Heart left ventricle (tissue), 16 donors: ENCODE data around the gene LRIG1. TPM values are rescaled to one million over a fixed set of nuclear protein-coding genes. Genes with fewer than 3 reads are reported as not detected.
A peak's percentile ranks its signal among the peaks of the same experiment; 100 is the strongest.

Experiments
- ATAC-seq, 4 donors: fragments of 200-7000 bp; cut with Tn5 transposase; one replicate each; pipeline ENCODE4 v1.9.1; 2020 to 2022; ENCODE audit warnings: moderate library complexity in 4 of 4, mild to moderate bottlenecking in 3 of 4, moderate number of reproducible peaks in 1 of 4
- DNase-seq, 5 donors: peaks; one replicate each; pipeline ENCODE4 v3.0.0-alpha.2; 2020
- H3K27ac ChIP-seq, 12 donors: fragments of 200-600 bp; sonication (generic) in 4 of 12; one replicate each; pipeline versions ENCODE4 v1.5.0 to v1.8.0; 2016 to 2022; ENCODE audit warnings: mild to moderate bottlenecking in 2 of 12
- H3K27me3 ChIP-seq, 9 donors: fragments of 200-600 bp; sonication (generic) in 2 of 9; one replicate each; pipeline versions ENCODE4 v1.5.1 to v1.8.0; 2016 to 2022; ENCODE audit warnings: mild to moderate bottlenecking in 3 of 9
- H3K36me3 ChIP-seq, 9 donors: fragments of 200-600 bp; sonication (generic) in 2 of 9; one replicate each; pipeline versions ENCODE4 v1.5.0 to v1.8.0; 2018 to 2022; ENCODE audit warnings: mild to moderate bottlenecking in 2 of 9
- H3K4me1 ChIP-seq, 12 donors: fragments of 200-600 bp; sonication (generic) in 4 of 12; one replicate each; pipeline versions ENCODE4 v1.5.0 to v1.8.0; 2016 to 2022; ENCODE audit warnings: mild to moderate bottlenecking in 3 of 12
- H3K4me3 ChIP-seq, 12 donors: fragments of 200-600 bp; sonication (generic) in 4 of 12; one replicate each; pipeline versions ENCODE4 v1.5.0 to v1.8.0; 2017 to 2022; ENCODE audit warnings: mild to moderate bottlenecking in 9 of 12, moderate library complexity in 4 of 12
- H3K9me3 ChIP-seq, 12 donors: fragments of 200-600 bp; sonication (generic) in 4 of 12; one replicate each; pipeline versions ENCODE4 v1.5.0 to v1.8.0; 2016 to 2022; ENCODE audit warnings: mild to moderate bottlenecking in 1 of 12
- CTCF ChIP-seq, 12 donors: fragments of 200-600 bp; sonication (generic) in 4 of 12; IDR thresholded peaks; one replicate each; pipeline versions ENCODE4 v1.5.0 to v1.8.0; 2018 to 2022; ENCODE audit warnings: antibody characterized with exemption in 12 of 12, mild to moderate bottlenecking in 5 of 12
- POLR2A ChIP-seq, 2 donors: fragments of 450-650 bp; IDR thresholded peaks; one replicate each; pipeline ENCODE4 v1.6.1; 2017; ENCODE audit warnings: antibody characterized with exemption in 2 of 2, mild to moderate bottlenecking in 2 of 2, moderate library complexity in 2 of 2
- WGBS, 4 donors: extraction: QIAGEN DNeasy Blood & Tissue Kit in 2 of 4; methylation state at CpG; one replicate each; pipeline versions ENCODE4 v1.1.5 to v1.1.7; 2013 to 2018; 5-methylcytosine and 5-hydroxymethylcytosine counted together
- intact Hi-C, 10 donors: fragments of 100-400 bp; cut with DNase I; formaldehyde crosslinking; loops; one replicate each; pipeline versions ENCODE4 v1.11.1 to v1.14.2; 2022
- polyA plus RNA-seq, 2 donors: library from polyadenylated mRNA; stranded (reverse); fragments of 200-250 nt; gene quantifications; one replicate each; pipeline ENCODE4 v1.2.3, GENCODE V29; 2013
- total RNA-seq, 9 donors: library from RNA; depleted of rRNA in 2 of 9; stranded (reverse); fragments of >200 nt in 2 of 9; fragmentation: NEBNext Ultra II Directional in 3 of 9; extraction: Animal tissue kit (Norgen Biotek cat#: 25700) in 3 of 9; gene quantifications; one replicate each; pipeline versions ENCODE4 v1.1.0 to v1.2.4, GENCODE V29; 2016 to 2023
- donor health status: ischemic (EF 13 %, LVEDD 7.1; RV severe dilation, severe dysfunction).
- donor health status: healthy with polysubstance abuse.
- donor health status: DM: no; HTN: yes; CAD: no.
- donor health status: DM: no; HTN: no; CAD: no.
- donor health status: ischemic (EF 25% LVEDD 6.9; RV normal size, moderate dysfunction).
- donor health status: ischemic (EF 25% LVEDD 5.7; RV mildly dilated, moderate dysfunction).
- donor health status: healthy.
- donor health status: DM: yes; HTN: yes; CAD: no.
- donor health status: ischemic (EF 35%, LVEDD 5.7; RV mildly dilated, moderate dysfunction).
- donor health status: nonischemic (EF 11% LVEDD 7.7; RV severe dilation, severe dysfunction).
- donor health status: DM: yes; HTN: yes; CAD: no.
- donor health status: PGD.
- donor health status: ischemic (EF 29% LVEDD 5.4; RV normal size, mild dysfunction).
- donor health status: nonischemic (EF 23%, LVEDD 6.1; RV moderate dilation, normal function).

Gene LRIG1
- total and polyA plus RNA-seq, 11 donors: 42.3 to 161 (median 88.8) TPM

- Histone ChIP-seq H3K4me1 (peaks cover 0 to 71% (median 37%) of the 10 kb centered on the region in 12 donors), H3K36me3 (peaks cover 0 to 22% (median 5%) of the 10 kb centered on the region in 9 donors), H3K9me3 (no peaks in the 10 kb centered on the region), H3K4me3 (no peak overlapping the region), H3K27ac (peak overlapping the region in 4 of 12 donors; percentile 11 to 56 (median 26)), H3K27me3 (no peaks in the 10 kb centered on the region)
- peak in 1 of 4 donors; percentile 41 for ATAC-seq
- TF ChIP-seq CTCF (IDR thresholded peaks at IDR 0.05) (no peak), POLR2A (IDR thresholded peaks at IDR 0.05) (no peak)
- DNase-seq: no peak
- WGBS, 4 donors: 74 to 87% (median 84%) methylated on average over 3 of the region's 3 CpGs
- intact Hi-C loops: no loop called here
Observed at GRCh38 chr3:66465034-66465433, 35.8 kb downstream of the LRIG1 start.

- peaks cover 0 to 26% (median 5%) of the 10 kb centered on the region in 9 donors for H3K36me3 ChIP-seq
- no peaks in the 10 kb centered on the region for H3K9me3 ChIP-seq
- TF ChIP-seq POLR2A (IDR thresholded peaks at IDR 0.05) (no peak), CTCF (IDR thresholded peaks at IDR 0.05) (no peak)
- WGBS, 4 donors: 55 to 66% (median 58%) methylated on average over 3 of the region's 3 CpGs
- H3K4me1 ChIP-seq: peaks cover 0 to 74% (median 40%) of the 10 kb centered on the region in 12 donors
- no peak overlapping the region for H3K4me3 ChIP-seq
- peak overlapping the region in 4 of 12 donors; percentile 11 to 56 (median 26) for H3K27ac ChIP-seq
- ATAC-seq (peak in 3 of 4 donors; percentile 50 to 81 (median 68)), DNase-seq (no peak)
- H3K27me3 ChIP-seq: no peaks in the 10 kb centered on the region
- intact Hi-C loops: no loop called here
Observed at GRCh38 chr3:66464512-66464894, 36.3 kb downstream of the LRIG1 start.

GRCh38 chr3:66463730-66464511 lies 36.9 kb downstream of the LRIG1 start:
- Histone ChIP-seq H3K36me3 (peaks cover 0 to 26% (median 5%) of the 10 kb centered on the region in 9 donors), H3K4me1 (peaks cover 0 to 75% (median 40%) of the 10 kb centered on the region in 12 donors), H3K9me3 (no peaks in the 10 kb centered on the region), H3K4me3 (no peak overlapping the region), H3K27me3 (no peaks in the 10 kb centered on the region), H3K27ac (peak overlapping the region in 2 of 12 donors; percentile 34 to 56)
- TF ChIP-seq CTCF (IDR thresholded peaks at IDR 0.05): no peak
- TF ChIP-seq POLR2A (IDR thresholded peaks at IDR 0.05): no peak
- DNase-seq (no peak), ATAC-seq (peak in 1 of 4 donors; percentile 7)
- 75 to 84% (median 75%) methylated on average over 9 of the region's 9 CpGs for WGBS, 4 donors
- intact Hi-C loops: no loop called here

GRCh38 chr3:66463054-66463631 lies 37.7 kb downstream of the LRIG1 start:
- Histone ChIP-seq H3K27me3 (no peaks in the 10 kb centered on the region), H3K9me3 (no peaks in the 10 kb centered on the region), H3K4me1 (peaks cover 0 to 72% (median 36%) of the 10 kb centered on the region in 12 donors), H3K4me3 (no peak overlapping the region), H3K27ac (peak overlapping the region in 1 of 12 donors; percentile 56), H3K36me3 (peaks cover 0 to 29% (median 5%) of the 10 kb centered on the region in 9 donors)
- 74 to 79% (median 77%) methylated on average over 7 of the region's 7 CpGs for WGBS, 4 donors
- ATAC-seq (no peak), DNase-seq (no peak)
- intact Hi-C loops: no loop called here
- no peak for TF ChIP-seq CTCF (IDR thresholded peaks at IDR 0.05)
- TF ChIP-seq POLR2A (IDR thresholded peaks at IDR 0.05): no peak
